Ishikawa (cell line): ENCODE measurements around the gene SIGLEC1.

Experiments used
- CEBPB ChIP-seq: IDR thresholded peaks from 2 replicates; pipeline ENCODE4 v1.6.1; 2012
- FOXM1 ChIP-seq: IDR thresholded peaks from 2 replicates; pipeline ENCODE4 v1.6.1; 2012; ENCODE audit warnings: low read depth, borderline replicate concordance
- RAD21 ChIP-seq: IDR thresholded peaks from 2 replicates; pipeline ENCODE4 v1.6.1; 2012; ENCODE audit warnings: low read depth
- TAF1 ChIP-seq: IDR thresholded peaks from 2 replicates; pipeline ENCODE4 v1.6.1; 2012; ENCODE audit warnings: low read depth, mild to moderate bottlenecking
- USF1 ChIP-seq: IDR thresholded peaks from 2 replicates; pipeline ENCODE4 v1.6.1; 2012

- no peak for TF ChIP-seq CEBPB
- no peak for TF ChIP-seq RAD21
- TF ChIP-seq TAF1: no peak
- no peak for TF ChIP-seq FOXM1
- no peak for TF ChIP-seq USF1
These were observed 36.8 kb upstream of the SIGLEC1 start for GRCh38 chr20:3749087-3749688.
